SK-N-SH treated with all-trans-retinoic acid at 6 μM for 48 hours (cell line): ENCODE results near the gene ZBTB43.

Source experiments
- ATAC-seq: fragments of 200-7000 bp; cut with Tn5 transposase; 3 replicates; pipeline ENCODE4 v1.9.1; 2020; ENCODE audit warnings: mild to moderate bottlenecking, moderate library complexity
- ARNTL ChIP-seq: fragments of 450-650 bp; formaldehyde crosslinking; IDR thresholded peaks from 2 replicates; pipeline ENCODE4 v1.5.0; 2020; ENCODE audit warnings: low read depth, mild to moderate bottlenecking, moderate library complexity, borderline replicate concordance
- BACH2 ChIP-seq: fragments of 250-450 bp; sonication (Bioruptor Pico); IDR thresholded peaks from 2 replicates; pipeline ENCODE4 v1.9.0; 2021; ENCODE audit warnings: mild to moderate bottlenecking, borderline replicate concordance
- CSDC2 ChIP-seq: fragments of 250-450 bp; sonication (Bioruptor Pico); IDR thresholded peaks from 2 replicates; pipeline ENCODE4 v1.5.0; 2020; ENCODE audit warnings: mild to moderate bottlenecking, moderate library complexity
- ESRRG ChIP-seq: fragments of 250-450 bp; sonication (Bioruptor Pico); IDR thresholded peaks from 2 replicates; pipeline ENCODE4 v1.6.1; 2021; ENCODE audit warnings: mild to moderate bottlenecking
- GLIS3 ChIP-seq: fragments of 250-450 bp; sonication (Bioruptor Pico); IDR thresholded peaks from 2 replicates; pipeline ENCODE4 v1.5.0; 2020; ENCODE audit warnings: mild to moderate bottlenecking, moderate library complexity
- ISL1 ChIP-seq: fragments of 250-450 bp; sonication (Bioruptor Pico); IDR thresholded peaks from 2 replicates; pipeline ENCODE4 v2.1.2; 2022; ENCODE audit warnings: mild to moderate bottlenecking, moderate library complexity
- OSR1 ChIP-seq: fragments of 250-450 bp; sonication (Bioruptor Pico); IDR thresholded peaks from 2 replicates; pipeline ENCODE4 v1.8.0; 2022; ENCODE audit warnings: moderate library complexity, mild to moderate bottlenecking, inconsistent platforms
- PPARA ChIP-seq: fragments of 250-450 bp; sonication (Bioruptor Pico); IDR thresholded peaks from 2 replicates; pipeline ENCODE4 v1.5.0; 2020; ENCODE audit warnings: mild to moderate bottlenecking, borderline replicate concordance
- RARB ChIP-seq: fragments of 250-450 bp; sonication (Bioruptor Pico); IDR thresholded peaks from 2 replicates; pipeline ENCODE4 v1.8.0; 2021; ENCODE audit warnings: mild to moderate bottlenecking, moderate library complexity
- SNAI2 ChIP-seq: fragments of 250-450 bp; sonication (Bioruptor Pico); IDR thresholded peaks from 2 replicates; pipeline ENCODE4 v1.5.0; 2020; ENCODE audit warnings: mild to moderate bottlenecking, moderate library complexity
- TCF4 ChIP-seq: fragments of 250-450 bp; sonication (Bioruptor Pico); IDR thresholded peaks from 2 replicates; pipeline ENCODE4 v1.8.0; 2021; ENCODE audit warnings: mild to moderate bottlenecking, moderate library complexity, borderline replicate concordance
- TOX ChIP-seq: fragments of 250-450 bp; sonication (Bioruptor Pico); IDR thresholded peaks from 2 replicates; pipeline ENCODE4 v1.8.0; 2021; ENCODE audit warnings: mild to moderate bottlenecking, moderate library complexity, borderline replicate concordance
- ZFP30 ChIP-seq: fragments of 450-650 bp; formaldehyde crosslinking; IDR thresholded peaks from 2 replicates; pipeline ENCODE4 v1.5.0; 2022; ENCODE audit warnings: mild to moderate bottlenecking, moderate library complexity
- ZNF565 ChIP-seq: fragments of 450-650 bp; formaldehyde crosslinking; conservative IDR thresholded peaks from 2 replicates; pipeline ENCODE4 v1.5.0; 2020; ENCODE audit warnings: low read depth, mild to moderate bottlenecking, moderate library complexity
- ZNF70 ChIP-seq: fragments of 450-650 bp; formaldehyde crosslinking; IDR thresholded peaks from 2 replicates; pipeline ENCODE4 v1.5.0; 2020; ENCODE audit warnings: mild to moderate bottlenecking, moderate library complexity
- TF ChIP-seq, protein P1 (sequence below): fragments of 250-450 bp; sonication (Bioruptor Pico); IDR thresholded peaks from 2 replicates; pipeline ENCODE4 v1.5.0; 2020; ENCODE audit warnings: mild to moderate bottlenecking, moderate library complexity
- TF ChIP-seq, protein P2 (sequence below): fragments of 250-450 bp; sonication (Bioruptor Pico); IDR thresholded peaks from 2 replicates; pipeline ENCODE4 v1.5.1; 2021; ENCODE audit warnings: mild to moderate bottlenecking, moderate library complexity
- TF ChIP-seq, protein P3 (sequence below): fragments of 250-450 bp; sonication (Bioruptor Pico); IDR thresholded peaks from 2 replicates; pipeline ENCODE4 v1.8.0; 2020; ENCODE audit warnings: mild to moderate bottlenecking, moderate library complexity, borderline replicate concordance
- TF ChIP-seq, protein P4 (sequence below): fragments of 250-450 bp; sonication (Bioruptor Pico); IDR thresholded peaks from 2 replicates; pipeline ENCODE4 v1.8.0; 2021; ENCODE audit warnings: low read depth, mild to moderate bottlenecking, moderate library complexity, borderline replicate concordance

Gene ZBTB43

GRCh38 chr9:126773004-126773607, 31.7 kb upstream of the ZBTB43 start:
- ATAC-seq = peak; percentile 73
- TF ChIP-seq SNAI2 (CRISPR knock-in tag) (no peak), OSR1 (no peak), ARNTL (CRISPR knock-in tag) (no peak), ZNF70 (CRISPR knock-in tag) (no peak), ESRRG (no peak), TCF4 (CRISPR knock-in tag) (no peak), ZFP30 (CRISPR knock-in tag) (no peak)

GRCh38 chr9:126775926-126776325, 28.9 kb upstream of the ZBTB43 start:
- TF ChIP-seq, protein P1, sequence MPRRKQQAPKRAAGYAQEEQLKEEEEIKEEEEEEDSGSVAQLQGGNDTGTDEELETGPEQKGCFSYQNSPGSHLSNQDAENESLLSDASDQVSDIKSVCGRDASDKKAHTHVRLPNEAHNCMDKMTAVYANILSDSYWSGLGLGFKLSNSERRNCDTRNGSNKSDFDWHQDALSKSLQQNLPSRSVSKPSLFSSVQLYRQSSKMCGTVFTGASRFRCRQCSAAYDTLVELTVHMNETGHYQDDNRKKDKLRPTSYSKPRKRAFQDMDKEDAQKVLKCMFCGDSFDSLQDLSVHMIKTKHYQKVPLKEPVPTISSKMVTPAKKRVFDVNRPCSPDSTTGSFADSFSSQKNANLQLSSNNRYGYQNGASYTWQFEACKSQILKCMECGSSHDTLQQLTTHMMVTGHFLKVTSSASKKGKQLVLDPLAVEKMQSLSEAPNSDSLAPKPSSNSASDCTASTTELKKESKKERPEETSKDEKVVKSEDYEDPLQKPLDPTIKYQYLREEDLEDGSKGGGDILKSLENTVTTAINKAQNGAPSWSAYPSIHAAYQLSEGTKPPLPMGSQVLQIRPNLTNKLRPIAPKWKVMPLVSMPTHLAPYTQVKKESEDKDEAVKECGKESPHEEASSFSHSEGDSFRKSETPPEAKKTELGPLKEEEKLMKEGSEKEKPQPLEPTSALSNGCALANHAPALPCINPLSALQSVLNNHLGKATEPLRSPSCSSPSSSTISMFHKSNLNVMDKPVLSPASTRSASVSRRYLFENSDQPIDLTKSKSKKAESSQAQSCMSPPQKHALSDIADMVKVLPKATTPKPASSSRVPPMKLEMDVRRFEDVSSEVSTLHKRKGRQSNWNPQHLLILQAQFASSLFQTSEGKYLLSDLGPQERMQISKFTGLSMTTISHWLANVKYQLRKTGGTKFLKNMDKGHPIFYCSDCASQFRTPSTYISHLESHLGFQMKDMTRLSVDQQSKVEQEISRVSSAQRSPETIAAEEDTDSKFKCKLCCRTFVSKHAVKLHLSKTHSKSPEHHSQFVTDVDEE (CRISPR knock-in tag) = no peak
- no peak for TF ChIP-seq RARB (CRISPR knock-in tag)
- no peak for TF ChIP-seq TOX (CRISPR knock-in tag)
- TF ChIP-seq, protein P2, sequence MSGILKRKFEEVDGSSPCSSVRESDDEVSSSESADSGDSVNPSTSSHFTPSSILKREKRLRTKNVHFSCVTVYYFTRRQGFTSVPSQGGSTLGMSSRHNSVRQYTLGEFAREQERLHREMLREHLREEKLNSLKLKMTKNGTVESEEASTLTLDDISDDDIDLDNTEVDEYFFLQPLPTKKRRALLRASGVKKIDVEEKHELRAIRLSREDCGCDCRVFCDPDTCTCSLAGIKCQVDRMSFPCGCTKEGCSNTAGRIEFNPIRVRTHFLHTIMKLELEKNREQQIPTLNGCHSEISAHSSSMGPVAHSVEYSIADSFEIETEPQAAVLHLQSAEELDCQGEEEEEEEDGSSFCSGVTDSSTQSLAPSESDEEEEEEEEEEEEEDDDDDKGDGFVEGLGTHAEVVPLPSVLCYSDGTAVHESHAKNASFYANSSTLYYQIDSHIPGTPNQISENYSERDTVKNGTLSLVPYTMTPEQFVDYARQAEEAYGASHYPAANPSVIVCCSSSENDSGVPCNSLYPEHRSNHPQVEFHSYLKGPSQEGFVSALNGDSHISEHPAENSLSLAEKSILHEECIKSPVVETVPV (CRISPR knock-in tag) = no peak
- TF ChIP-seq PPARA (CRISPR knock-in tag) = no peak
- no peak for TF ChIP-seq ISL1 (CRISPR knock-in tag)
- TF ChIP-seq, protein P3, sequence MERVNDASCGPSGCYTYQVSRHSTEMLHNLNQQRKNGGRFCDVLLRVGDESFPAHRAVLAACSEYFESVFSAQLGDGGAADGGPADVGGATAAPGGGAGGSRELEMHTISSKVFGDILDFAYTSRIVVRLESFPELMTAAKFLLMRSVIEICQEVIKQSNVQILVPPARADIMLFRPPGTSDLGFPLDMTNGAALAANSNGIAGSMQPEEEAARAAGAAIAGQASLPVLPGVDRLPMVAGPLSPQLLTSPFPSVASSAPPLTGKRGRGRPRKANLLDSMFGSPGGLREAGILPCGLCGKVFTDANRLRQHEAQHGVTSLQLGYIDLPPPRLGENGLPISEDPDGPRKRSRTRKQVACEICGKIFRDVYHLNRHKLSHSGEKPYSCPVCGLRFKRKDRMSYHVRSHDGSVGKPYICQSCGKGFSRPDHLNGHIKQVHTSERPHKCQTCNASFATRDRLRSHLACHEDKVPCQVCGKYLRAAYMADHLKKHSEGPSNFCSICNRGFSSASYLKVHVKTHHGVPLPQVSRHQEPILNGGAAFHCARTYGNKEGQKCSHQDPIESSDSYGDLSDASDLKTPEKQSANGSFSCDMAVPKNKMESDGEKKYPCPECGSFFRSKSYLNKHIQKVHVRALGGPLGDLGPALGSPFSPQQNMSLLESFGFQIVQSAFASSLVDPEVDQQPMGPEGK (CRISPR knock-in tag) = no peak
- no peak for TF ChIP-seq ZFP30 (CRISPR knock-in tag)
- TF ChIP-seq, protein P4, sequence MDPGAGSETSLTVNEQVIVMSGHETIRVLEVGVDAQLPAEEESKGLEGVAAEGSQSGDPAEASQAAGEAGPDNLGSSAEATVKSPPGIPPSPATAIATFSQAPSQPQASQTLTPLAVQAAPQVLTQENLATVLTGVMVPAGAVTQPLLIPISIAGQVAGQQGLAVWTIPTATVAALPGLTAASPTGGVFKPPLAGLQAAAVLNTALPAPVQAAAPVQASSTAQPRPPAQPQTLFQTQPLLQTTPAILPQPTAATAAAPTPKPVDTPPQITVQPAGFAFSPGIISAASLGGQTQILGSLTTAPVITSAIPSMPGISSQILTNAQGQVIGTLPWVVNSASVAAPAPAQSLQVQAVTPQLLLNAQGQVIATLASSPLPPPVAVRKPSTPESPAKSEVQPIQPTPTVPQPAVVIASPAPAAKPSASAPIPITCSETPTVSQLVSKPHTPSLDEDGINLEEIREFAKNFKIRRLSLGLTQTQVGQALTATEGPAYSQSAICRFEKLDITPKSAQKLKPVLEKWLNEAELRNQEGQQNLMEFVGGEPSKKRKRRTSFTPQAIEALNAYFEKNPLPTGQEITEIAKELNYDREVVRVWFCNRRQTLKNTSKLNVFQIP (CRISPR knock-in tag) = no peak
- TF ChIP-seq ESRRG = no peak
- TF ChIP-seq TCF4 (CRISPR knock-in tag) = no peak
- TF ChIP-seq ZNF565 (CRISPR knock-in tag) = no peak
- no peak for ATAC-seq

DNA sequence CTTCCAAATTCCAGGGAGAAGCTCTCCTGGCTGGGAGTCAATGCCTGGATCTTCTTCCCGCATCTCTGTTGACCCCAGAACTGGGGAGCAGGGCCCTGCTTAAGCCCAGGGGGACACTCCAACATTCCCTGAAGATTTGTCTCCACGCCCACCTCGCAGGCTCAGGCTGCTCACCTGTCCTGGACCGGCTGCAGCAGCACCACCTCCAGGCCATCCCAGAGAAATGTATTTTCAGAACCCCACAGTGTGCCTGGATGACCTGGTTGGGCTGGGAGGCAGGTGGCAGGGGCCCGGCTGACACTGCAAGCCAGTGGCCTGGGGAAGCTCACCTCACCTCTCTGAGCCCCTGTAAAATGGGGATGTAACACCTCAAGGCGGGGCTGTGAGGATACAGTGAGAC, 27.1 kb upstream of the ZBTB43 start:
- TF ChIP-seq GLIS3 (CRISPR knock-in tag) (no peak), ESRRG (no peak), CSDC2 (CRISPR knock-in tag) (no peak), BACH2 (no peak)
- TF ChIP-seq, protein P1 (CRISPR knock-in tag) = no peak
- no peak for ATAC-seq
